ENCODE measurements around the gene ADGRV1.

The ADGRV1 gene

DNA sequence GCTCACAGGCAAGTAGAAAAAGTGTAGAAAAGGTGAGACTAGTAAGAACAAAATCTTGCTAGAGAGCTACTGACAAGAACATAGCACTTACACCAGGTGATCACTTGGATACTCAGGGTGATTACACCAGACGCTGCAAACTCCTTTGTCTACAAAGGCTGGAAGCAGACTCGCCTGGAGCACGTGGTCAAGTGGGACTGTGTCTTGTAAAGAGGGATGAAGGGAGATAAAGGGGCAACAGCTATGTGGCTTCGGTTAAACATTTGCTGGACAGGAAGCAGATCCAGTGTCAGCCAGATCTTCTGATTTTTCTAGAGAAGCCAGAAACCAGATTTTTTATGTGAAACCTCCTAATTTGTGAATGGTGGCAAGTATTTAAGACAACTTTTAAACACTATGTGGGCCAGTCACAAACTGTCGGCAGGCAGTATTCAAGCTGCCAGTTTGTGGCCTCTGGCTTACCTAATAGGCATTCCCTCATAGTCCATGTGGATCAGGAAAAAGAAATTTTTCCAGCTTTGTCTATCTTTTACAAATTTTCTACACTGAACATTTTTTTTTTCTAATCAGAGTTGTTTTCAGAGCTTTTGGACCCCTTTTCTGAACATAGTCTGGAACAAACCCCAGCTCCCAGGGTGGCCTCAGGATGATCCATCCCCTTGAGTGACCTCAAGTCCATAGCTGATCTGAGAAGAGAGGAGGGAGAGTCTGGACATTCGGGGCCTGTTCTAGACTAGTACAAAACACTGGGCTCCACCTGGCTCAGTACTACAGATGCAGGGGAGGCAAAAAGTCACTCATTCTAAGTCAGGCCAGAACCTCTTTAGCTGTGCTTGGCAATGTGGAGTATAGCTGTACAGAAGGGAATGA is 561.6 kb downstream of the ADGRV1 start:
- no peak for DNase-seq

DNA sequence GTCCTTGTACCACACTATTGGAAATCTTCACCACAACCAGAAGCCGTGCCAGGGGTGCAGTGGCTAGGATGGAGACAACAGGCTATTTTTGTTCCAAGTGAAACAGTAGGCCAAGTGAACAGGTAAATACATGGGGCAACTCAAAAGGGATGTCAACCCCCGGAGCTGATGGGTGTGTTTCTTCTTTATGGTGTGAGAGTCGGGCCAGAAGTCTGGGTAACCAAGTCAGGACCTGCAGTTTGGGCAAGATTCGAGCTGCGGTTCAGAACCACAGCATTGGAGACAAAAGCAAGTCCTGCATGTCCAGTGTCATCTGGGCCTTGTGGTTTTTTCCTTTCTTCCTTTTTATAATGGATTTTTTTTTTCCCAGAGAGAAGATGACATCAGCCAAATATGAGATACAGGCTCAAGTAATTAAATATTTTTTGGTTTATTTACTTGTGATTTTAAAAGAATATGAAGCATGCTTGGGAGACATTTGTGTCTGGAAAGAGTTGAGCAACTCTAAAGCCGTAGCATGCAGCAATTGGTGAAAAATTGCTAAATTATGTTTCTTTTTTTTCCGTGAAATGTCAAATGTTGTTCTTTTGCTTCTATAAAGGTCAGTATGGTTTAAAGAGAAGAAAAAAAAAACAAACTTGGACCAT is 562.9 kb downstream of the ADGRV1 start:
- DNase-seq, result no peak

DNA sequence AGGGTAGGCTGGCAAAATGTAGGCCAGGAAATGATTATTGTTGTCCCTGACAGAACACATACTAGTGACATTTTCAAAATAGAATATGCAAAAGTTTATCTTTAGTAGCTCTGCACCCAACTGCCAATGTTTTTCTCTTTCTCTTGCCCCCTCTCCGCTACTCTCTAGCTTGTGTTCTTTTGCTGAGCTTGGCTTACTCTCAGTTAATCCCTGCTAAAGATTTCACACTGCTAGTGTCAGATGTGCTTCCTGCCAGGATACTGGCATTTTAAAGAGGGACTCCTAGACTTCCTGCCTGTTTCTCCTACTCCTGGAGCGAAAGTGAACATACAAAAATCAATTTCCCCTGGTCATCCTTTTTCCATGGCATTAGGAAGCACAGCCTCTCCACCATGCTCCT is 564.1 kb downstream of the ADGRV1 start:
- DNase-seq, result no peak

DNA sequence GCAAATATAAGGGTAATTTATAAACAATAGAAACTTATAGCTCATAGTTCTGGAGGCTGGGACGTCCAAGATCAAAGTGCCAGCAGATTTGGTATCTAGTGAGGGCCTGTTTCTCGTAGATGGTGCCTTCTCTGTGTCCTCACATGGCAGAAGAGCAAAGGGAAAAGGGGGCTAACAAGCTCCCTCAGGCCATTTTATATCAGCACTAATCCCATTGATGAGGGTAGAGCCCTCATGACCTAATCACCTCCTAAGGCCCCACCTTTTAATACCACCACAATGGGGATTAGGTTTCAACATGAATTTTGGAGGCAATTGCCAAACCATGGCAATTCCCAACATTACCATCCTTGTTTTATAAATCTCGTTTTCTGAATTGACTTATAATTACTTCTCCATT is 564.7 kb downstream of the ADGRV1 start:
- DNase-seq, result no peak

DNA sequence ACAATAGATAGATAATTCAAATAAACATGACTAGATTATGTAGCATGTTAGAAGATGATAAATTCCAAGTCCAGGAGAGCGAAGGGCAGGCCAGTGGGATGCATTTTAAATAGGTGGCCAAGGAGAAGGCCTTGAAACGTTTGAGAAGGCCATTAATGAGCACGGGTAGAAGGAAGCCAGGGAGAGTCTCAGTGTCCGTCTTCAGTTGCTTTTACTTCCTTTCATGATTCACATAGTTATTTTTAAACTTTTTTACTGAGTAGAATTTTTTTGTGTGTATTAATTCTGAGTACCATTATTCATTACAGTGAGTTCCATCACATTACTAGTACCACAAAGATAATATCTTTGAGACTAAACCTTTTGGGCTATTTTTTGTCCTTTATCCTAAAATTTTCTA is 565.3 kb downstream of the ADGRV1 start:
- DNase-seq, result no peak

DNA sequence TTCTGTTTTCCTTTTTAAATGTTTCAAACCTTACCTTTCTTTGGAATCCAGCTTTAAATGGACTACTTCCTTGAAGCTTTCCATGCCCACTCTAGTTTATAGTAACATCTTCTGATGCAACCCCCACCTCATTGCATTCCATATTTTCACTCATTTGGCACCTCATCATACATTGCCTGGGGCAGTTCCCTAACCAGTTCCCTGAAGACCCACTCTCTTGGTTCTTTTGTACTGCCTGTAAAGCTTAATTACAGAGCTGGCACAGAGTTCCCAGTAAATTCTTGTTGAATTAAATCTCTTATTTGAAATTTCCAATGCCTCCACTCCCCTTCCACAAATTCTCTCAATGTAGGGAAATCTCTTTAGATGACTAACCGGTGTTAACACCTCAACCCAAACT is 567.3 kb downstream of the ADGRV1 start:
- peak in 1 of 3 experiments; percentile 32 for DNase-seq

DNA sequence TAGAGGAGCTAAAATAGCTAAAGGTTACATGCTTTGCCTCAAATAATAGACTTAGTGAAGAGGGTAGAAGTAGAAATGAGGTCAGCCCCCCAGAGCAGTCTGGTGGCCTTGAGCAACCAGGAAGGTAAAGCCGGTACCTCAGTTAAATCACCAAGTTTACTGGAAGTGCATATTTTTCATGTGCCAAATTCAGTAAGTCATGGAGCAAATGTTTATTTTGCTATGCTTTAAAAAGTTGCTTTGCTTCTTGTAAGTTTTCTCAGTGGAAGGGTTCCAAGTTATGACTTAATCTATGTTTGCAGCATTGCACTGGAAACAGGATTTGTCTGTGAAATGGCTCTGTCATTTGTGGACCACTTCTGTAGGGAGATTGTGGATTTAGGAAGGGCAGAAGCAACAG is 567.9 kb downstream of the ADGRV1 start:
- DNase-seq, result no peak

DNA sequence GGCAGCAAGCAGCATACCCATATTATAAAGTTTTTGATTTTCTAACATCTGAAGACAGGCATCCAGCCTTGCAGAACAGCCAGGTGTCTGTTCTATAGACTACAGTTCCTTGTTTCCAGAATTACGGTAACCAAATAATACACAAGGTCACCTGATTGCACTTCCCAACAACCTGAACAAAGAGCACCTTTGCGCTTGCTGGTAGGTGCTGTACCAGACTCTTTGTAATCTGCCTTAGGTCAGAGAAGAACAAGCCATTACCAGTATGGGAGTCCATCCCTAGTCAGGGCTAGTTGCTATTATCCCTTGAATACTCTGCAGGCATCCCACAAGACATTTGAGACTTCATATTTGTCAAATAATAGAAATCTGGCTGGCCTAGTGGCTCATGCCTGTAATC is 568.3 kb downstream of the ADGRV1 start:
- no peak for DNase-seq

DNA sequence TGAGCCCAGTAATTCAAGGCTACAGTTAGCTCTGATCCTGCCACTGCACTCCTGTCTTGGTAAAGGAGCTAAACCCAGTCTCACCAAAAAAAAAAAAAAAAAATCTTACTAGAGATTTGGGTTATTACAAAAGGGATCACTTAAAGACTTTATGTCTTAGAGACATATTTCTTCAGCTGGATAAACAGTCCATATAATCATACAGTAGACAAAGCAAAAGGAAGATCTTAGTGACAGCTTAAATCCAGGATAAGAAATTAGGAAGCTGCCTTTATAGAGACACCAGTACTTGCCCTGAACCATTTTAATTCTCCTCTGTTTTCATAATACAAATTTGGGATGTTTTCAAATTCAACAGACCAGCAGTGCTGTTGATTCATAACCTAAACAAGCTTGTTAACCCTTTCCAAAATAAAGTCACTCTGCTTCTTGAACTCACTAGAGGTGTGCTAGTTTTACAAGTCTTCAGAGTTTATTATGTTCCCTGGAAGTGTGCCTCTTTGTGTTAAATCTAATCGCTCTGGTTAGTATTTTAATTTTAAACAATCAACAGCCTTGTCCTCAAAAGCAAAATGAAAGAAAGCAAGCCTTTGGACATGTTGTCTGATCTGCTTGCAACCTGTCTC is 569.0 kb downstream of the ADGRV1 start:
- DNase-seq, result no peak

DNA sequence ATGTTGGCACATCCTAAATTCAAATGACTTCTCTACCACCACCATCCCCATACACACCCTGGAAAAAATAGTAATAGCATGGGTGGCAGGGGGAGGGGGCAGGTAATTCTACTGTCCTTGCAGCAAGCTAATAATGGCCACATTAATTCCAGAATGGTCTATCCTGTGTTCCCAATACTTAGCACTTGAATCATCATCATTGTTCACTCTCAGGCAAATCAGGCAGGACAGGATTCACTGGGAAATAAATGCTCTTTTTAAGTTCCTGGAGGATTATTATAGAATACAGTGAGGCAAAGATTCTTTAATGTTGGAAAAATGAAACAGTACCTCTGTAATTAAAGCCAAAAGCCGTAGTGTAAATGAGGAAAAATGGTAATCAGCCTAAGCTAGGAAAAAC is 570.0 kb downstream of the ADGRV1 start:
- DNase-seq, result no peak

DNA sequence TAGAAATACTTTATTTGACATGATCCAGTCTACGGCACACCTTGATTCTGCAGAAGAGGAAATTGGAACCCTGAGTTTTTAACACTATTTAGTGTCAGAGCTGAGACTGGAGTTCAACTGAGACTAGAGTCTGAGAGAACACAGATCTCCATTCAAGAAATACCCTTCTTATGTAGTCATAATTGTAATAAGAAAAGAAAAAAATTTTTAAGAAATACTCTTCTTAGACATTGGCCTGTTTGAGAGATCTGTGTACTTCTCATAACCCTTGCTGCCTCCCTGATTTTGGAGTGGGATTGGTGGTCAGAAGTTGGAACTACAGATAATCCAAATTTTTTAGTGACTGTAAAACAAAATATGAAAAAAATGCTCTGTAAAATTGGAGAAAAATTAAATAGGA is 571.2 kb downstream of the ADGRV1 start:
- no peak for DNase-seq

DNA sequence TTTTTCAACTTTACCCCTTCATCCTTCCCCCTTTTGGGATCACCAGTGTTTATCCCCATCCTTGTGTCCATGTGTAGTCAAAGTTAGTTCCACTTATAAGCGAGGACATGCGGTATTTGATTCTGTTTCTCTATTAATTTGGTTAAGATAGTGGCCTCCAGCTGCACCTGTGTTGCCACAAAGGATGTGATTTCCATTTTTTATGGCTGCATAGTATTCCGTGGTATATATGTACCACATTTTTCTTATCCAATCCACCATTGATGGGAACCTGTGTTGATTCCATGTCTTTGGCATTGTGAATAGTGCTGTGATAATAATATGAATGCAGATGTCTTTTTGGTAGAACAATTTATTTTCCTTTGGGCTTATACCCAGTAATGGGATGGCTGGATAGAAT is 572.2 kb downstream of the ADGRV1 start:
- no peak for DNase-seq

DNA sequence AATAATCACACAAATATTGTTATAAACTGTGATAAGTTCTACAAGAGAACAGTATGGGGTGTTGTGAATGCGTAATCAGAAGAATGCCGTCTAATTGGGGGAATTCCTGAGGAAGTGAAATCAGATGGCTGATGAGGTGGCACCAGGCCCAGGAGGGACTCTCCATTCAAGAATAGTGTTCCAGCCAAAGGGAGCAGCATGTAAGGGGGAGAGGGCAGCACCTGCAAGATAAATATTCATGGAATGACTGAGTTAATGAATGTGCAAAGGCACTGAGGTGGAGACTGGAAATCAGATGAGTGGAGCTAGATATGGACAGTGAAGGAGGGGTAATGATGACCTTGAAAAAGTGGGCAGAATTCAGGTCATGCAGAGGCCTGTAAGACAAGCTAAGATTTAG is 574.0 kb downstream of the ADGRV1 start:
- no peak for DNase-seq

DNA sequence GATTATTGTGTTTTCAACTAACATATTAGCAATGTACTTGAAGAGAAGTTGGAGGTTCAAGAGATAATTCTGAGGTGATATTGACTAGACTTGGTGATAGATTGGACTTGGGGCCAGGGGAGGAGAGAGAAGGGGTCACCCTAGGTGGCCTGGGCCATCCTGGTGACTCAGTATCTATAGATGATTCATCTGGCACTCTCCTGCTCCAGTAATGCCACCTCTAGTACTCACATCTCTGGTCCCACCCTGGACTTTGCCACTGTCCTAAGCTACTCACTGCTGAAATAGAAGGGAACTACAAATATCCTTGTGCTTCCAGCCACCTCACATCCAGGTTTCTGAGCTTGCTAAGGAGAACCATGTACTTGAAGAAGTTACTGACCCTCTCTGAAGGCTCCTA is 574.6 kb downstream of the ADGRV1 start:
- no peak for DNase-seq

DNA sequence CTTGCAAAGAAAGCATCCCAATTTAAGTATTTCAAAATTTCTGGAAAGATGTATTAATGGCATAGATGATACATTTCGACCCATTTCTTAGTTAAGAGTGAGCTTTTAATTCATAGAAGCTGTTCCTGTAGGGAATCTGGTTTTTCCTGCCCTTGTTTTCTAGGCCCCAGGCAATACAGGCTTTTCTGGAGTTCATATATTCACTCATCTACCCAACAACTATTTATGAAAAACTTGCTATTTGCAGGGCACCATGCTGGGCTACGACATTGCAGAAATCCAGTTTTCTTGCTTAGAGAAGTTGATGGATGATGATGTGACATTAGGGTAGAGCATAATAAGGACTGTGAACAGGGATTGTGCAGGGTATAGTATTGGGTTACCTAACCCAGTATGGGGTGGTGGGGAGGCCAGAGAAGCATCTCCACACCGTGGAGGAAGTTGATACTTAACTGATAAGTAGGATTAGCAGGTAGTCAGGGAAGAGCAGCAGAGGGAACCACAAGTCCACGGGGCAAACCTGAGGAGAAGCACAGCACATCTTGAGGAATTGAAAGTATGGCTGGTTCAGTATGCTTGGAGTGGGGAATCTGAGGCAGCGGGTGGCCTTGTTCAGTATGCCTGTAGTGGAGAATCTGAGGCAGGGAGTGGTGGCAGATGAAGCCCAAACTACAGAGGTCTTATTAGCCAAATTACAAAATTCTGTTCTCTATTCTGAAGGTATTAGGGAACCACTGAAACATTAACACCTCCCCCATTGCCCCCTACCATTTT is 577.1 kb downstream of the ADGRV1 start:
- DNase-seq, result no peak

DNA sequence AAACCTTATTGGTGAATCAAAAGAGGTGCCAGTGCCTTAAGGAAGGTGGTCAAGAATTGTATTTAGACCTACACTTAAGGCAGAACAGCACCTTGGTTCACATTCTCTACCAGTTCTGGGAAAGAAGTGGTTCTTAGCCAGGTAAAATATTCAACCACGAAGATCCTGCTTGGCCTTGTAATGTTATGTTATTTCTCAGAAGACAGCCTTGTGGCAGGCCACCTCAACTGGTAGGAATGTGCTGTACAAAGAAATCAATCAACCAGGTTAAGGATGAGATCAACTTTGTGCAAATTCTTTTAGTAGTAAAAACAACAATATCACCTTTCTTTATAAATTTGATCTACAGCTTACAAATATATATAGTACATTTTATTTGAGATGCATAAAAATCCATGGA is 577.7 kb downstream of the ADGRV1 start:
- DNase-seq, result no peak

DNA sequence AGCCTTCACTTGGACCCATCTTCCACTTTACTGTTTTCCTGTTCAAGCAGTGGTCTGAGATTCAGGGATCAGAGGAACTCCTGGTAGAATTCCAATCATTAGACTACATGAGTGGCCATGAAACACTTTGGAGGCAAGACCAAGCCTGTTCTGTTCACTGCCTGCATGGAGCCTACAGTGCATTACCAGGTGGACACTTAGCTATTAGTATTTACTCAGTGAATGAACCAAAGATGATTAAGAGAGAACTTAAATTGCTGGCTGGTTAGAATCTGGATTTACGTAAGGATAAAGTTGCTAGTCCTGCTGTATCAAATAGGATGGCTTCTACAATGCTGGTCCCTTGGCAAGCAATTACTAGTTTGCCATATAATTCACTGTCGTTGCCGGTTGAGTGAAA is 579.0 kb downstream of the ADGRV1 start:
- no peak for DNase-seq

DNA sequence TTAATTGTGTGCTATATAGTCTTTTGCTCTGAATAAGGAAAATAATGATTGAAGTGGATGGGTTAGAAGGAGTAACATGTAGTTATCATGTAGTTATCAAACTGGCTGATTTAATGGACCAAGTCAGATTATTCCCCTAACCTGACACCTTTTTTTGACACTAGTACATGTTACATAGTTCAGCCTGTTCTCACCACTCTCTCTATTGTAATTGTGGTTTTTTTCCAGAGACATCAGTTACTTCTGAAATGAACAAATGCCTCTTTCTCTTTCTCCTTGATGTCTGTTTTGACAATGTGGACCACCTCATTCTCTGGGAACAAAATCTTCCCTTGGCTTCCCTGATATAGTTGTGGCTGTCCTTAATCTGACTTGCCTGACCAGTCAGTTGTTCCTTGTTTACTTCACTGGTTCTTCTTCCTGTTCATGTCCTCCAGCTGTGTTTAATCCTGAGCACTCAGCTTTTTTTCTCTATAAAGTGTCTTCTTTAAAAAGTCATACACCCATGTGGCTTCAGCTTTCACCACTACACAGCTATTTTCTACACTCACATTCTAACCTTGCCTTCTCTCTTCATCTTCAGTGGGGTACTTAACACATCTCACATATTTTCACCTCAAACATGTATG is 581.1 kb downstream of the ADGRV1 start:
- no peak for DNase-seq

DNA sequence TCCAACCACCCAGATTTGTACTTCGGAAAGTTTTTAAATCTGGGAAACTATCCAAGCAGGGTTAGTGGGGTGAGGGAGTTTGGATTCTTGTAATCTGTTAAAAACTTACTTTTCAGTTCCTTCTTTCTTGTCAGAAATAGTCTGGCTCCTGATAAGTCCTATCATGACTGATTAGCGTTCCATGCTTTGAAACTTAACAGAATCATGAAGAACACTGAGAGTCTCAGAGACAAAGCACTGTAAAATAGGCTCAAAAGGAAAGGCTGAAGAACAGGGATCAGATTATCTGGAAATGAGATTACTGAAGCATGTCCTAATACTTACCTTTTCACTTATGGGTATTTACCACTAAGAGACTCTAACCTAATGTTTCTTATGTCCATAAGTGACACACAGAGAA is 582.1 kb downstream of the ADGRV1 start:
- no peak for DNase-seq

DNA sequence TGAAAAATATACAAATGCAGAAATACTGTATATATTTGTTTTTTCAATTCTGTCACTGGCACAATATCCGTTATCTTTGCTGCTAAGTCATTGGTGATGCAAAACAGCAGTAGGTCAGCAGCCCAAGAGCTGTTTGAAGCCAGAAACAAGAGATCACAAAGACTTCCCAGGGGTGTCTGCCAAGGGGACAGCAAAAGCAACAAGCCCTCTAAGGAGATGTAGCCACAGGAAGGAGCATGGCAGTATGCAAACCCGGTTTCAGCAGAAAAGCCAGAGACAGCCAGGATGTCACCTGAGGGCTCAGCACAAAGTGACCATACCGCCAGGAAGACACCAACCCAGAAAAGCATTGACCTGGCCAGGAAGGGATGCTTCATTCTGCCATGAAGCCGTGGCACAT is 583.0 kb downstream of the ADGRV1 start:
- DNase-seq, result no peak

DNA sequence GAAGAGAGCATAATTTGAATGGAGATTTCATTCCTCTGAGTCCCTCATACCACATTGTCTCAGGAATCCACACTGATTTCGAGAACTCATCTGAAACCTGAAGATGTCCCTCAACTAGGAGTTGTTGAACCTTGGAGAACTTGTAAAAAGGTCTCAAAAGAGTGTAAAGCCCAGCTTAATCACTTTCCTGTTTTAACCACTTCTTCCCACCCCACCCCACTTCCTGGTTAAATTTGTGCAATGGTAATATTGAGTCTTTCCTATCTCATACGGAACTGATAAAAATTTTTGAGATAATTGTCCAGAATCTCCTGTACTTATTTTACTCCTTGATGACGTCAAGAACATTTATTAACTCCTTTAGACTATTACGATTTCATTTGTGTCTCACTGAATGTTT is 583.8 kb downstream of the ADGRV1 start:
- DNase-seq, result no peak

DNA sequence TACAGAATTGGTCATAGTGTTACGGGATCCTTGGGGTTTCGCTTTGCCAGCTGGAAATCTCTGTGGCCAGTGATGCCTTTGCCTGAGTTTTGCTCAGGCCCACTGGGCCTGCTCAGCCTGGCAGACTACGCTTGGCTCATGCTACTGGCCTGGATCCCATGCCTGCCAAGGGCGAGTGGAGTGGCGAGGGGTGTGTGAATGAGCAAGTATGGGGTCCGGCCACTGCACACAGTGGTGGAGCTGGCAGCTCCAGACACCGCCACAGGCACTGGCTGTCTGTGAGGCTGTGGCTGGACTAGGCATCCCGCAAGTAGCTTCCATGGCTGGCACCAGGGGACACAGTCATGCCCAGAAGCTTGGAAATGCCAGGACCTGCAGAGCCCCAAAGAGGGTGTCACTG is 584.2 kb downstream of the ADGRV1 start:
- no peak for DNase-seq

DNA sequence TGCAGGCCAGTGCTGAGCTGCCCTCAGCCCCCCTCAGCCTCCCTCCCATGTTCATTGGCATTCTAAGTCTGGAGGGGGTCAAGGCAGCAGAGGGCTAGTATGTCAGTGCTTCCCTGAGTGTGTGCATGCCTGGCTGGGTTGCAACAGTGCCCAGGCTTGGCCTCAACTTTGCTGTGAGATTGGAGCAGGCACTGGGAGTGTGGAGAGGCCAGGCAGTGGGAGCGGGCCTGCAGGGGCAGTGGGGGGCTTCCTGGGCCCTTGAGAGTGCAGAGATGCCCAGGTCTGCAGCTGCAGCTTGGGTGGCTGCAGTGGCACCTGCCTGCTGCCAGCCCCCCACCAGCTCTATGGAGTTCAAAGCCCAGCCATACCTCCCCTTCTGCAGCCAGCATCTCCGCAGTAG is 585.2 kb downstream of the ADGRV1 start:
- no peak for DNase-seq
